ENCODE data around the gene SH3BP2. TPM values are rescaled to one million over a fixed set of nuclear protein-coding genes. Genes with fewer than 3 reads are reported as not detected.

Gene SH3BP2
- total RNA-seq, 2 experiments from 2014 or later: 10.9 to 31.6 TPM

- ChIA-PET CTCF (ENCODE audit: unreplicated experiment) (no interaction called here), POLR2A (no interaction called here)
- TF ChIP-seq, protein P1, sequence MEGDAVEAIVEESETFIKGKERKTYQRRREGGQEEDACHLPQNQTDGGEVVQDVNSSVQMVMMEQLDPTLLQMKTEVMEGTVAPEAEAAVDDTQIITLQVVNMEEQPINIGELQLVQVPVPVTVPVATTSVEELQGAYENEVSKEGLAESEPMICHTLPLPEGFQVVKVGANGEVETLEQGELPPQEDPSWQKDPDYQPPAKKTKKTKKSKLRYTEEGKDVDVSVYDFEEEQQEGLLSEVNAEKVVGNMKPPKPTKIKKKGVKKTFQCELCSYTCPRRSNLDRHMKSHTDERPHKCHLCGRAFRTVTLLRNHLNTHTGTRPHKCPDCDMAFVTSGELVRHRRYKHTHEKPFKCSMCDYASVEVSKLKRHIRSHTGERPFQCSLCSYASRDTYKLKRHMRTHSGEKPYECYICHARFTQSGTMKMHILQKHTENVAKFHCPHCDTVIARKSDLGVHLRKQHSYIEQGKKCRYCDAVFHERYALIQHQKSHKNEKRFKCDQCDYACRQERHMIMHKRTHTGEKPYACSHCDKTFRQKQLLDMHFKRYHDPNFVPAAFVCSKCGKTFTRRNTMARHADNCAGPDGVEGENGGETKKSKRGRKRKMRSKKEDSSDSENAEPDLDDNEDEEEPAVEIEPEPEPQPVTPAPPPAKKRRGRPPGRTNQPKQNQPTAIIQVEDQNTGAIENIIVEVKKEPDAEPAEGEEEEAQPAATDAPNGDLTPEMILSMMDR (conservative IDR thresholded peaks at IDR 0.05; ENCODE audit: low read length): no peak
- TF ChIP-seq EZH2phosphoT487 (IDR thresholded peaks at IDR 0.05; ENCODE audit: borderline replicate concordance, low read depth, low read length): no peak
- H3K79me2 ChIP-seq (ENCODE audit: insufficient read depth, low read depth, low read length): no peaks in the 10 kb centered on the region
- H3K36me3 ChIP-seq (ENCODE audit: insufficient read depth, low read length): no peaks in the 10 kb centered on the region
- no peaks in the 10 kb centered on the region for H3K9me3 ChIP-seq (ENCODE audit: low read length)
- DNase-seq (ENCODE audit: low spot score): no peak
- no TSS peak for BruUV-seq (replicated peaks)
- intact Hi-C loops (cut with micrococcal nuclease; ENCODE audit: unreplicated experiment): no loop called here
- H3K27ac ChIP-seq (ENCODE audit: low read depth, low read length, poor library complexity, severe bottlenecking): no peak overlapping the region
- no peak overlapping the region for H3K4me2 ChIP-seq (ENCODE audit: low read length)
- no peak overlapping the region for H2AFZ ChIP-seq (ENCODE audit: low read length)
- no peaks in the 10 kb centered on the region for H4K20me1 ChIP-seq (ENCODE audit: insufficient read depth, low read length)
- H3K4me1 ChIP-seq (ENCODE audit: insufficient read depth, low read length, poor library complexity, severe bottlenecking): peaks cover 40% of the 10 kb centered on the region
- H3K4me3 ChIP-seq (ENCODE audit: low read depth, low read length, poor library complexity, severe bottlenecking): no peak overlapping the region
- no peaks in the 10 kb centered on the region for H3K9me2 ChIP-seq (ENCODE audit: insufficient read depth, low read length)
Observed at GRCh38 chr4:2788532-2789103, 4.3 kb upstream of the SH3BP2 start.

DNA sequence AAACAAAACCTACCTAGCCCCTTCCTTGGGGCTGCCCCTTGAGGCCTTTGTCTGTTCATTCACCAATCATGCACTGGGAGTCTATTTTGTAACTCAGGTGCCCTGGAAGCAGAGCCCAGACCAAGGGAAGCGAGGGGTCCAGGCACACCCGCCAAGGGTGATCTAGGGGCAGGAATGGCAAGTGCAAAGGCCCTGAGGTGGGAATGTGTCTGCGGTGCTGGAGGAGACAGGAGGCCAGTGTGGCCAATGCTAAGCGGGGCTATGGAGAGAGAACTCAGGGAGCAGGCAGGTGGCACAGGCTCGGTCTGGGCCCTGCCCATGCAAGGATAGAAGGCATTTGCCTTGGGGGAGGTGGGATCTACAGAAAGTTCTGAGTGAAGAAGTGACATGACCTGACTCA, 3.5 kb upstream of the SH3BP2 start:
- Histone ChIP-seq H4K20me1 (ENCODE audit: insufficient read depth, low read length) (no peaks in the 10 kb centered on the region), H3K79me2 (ENCODE audit: insufficient read depth, low read depth, low read length) (no peaks in the 10 kb centered on the region), H3K4me1 (ENCODE audit: insufficient read depth, low read length, poor library complexity, severe bottlenecking) (peaks cover 40% of the 10 kb centered on the region), H3K27ac (ENCODE audit: low read depth, low read length, poor library complexity, severe bottlenecking) (no peak overlapping the region), H3K36me3 (ENCODE audit: insufficient read depth, low read length) (no peaks in the 10 kb centered on the region), H2AFZ (ENCODE audit: low read length) (no peak overlapping the region), H3K9me2 (ENCODE audit: insufficient read depth, low read length) (no peaks in the 10 kb centered on the region), H3K9me3 (ENCODE audit: low read length) (no peaks in the 10 kb centered on the region), H3K4me3 (ENCODE audit: low read depth, low read length, poor library complexity, severe bottlenecking) (no peak overlapping the region), H3K4me2 (ENCODE audit: low read length) (no peak overlapping the region)
- ChIA-PET POLR2A (no interaction called here), CTCF (ENCODE audit: unreplicated experiment) (no interaction called here)
- TF ChIP-seq, protein P1 (conservative IDR thresholded peaks at IDR 0.05; ENCODE audit: low read length): no peak
- TF ChIP-seq EZH2phosphoT487 (IDR thresholded peaks at IDR 0.05; ENCODE audit: borderline replicate concordance, low read depth, low read length): no peak
- DNase-seq (ENCODE audit: low spot score): no peak
- no TSS peak for BruUV-seq (replicated peaks)
- intact Hi-C loops (cut with micrococcal nuclease; ENCODE audit: unreplicated experiment): no loop called here

DNA sequence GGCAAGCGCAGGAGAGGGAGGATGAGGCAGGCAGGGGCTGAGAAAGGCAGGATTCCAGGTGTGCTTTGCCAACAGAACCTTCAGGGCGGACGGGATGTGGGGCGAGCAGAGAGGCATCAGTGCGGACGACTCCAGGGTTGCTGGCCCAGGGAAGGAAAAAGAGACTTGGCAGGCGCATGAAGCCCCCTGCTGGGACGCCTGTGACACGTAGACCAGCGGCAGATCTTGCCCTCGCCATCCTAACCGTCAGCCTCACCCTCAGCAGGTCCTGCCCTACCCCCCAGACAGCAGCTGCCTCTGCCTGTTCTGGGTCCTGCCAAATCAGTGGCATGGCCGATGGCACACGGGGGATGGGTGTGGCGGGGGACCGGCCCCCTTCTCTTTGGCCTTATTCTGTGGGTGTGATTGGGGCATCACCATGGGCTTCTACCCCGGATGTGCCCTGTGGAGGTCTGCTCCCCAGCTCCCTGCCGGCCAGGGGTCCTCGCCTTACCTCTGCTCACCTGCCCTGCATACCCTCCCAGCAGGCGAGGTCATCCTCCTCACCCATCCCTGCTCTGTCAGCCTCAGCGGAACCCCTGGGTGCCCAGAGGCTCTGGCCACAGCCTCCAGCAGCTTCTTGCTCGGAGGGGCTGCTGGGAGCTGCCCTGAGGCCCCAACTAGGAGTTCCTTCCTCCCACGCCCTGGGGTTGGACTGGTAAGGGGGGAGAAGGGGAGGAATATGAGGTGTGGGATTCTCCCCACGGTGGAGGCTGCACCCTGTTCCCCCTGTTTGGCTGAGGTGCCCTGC, 2.9 kb upstream of the SH3BP2 start:
- Histone ChIP-seq H3K4me2 (ENCODE audit: low read length) (no peak overlapping the region), H3K4me1 (ENCODE audit: insufficient read depth, low read length, poor library complexity, severe bottlenecking) (peaks cover 44% of the 10 kb centered on the region), H3K4me3 (ENCODE audit: low read depth, low read length, poor library complexity, severe bottlenecking) (no peak overlapping the region), H3K36me3 (ENCODE audit: insufficient read depth, low read length) (no peaks in the 10 kb centered on the region), H4K20me1 (ENCODE audit: insufficient read depth, low read length) (no peaks in the 10 kb centered on the region), H3K27ac (ENCODE audit: low read depth, low read length, poor library complexity, severe bottlenecking) (no peak overlapping the region), H3K79me2 (ENCODE audit: insufficient read depth, low read depth, low read length) (no peaks in the 10 kb centered on the region), H2AFZ (ENCODE audit: low read length) (no peak overlapping the region), H3K9me2 (ENCODE audit: insufficient read depth, low read length) (no peaks in the 10 kb centered on the region), H3K9me3 (ENCODE audit: low read length) (no peaks in the 10 kb centered on the region)
- CTCF ChIA-PET (ENCODE audit: unreplicated experiment): interaction anchor here (0.6 kb wide), 2 partner anchors 14 to 367 kb away, joined by 3 read pairs; no protein-coding TSS in a partner anchor
- no peak for DNase-seq (ENCODE audit: low spot score)
- intact Hi-C loops (cut with micrococcal nuclease; ENCODE audit: unreplicated experiment): no loop called here
- no TSS peak for BruUV-seq (replicated peaks)
- no peak for TF ChIP-seq EZH2phosphoT487 (IDR thresholded peaks at IDR 0.05; ENCODE audit: borderline replicate concordance, low read depth, low read length)
- TF ChIP-seq, protein P1 (conservative IDR thresholded peaks at IDR 0.05; ENCODE audit: low read length): no peak
- POLR2A ChIA-PET: interaction anchor here (0.5 kb wide), 1 partner anchor 21 kb away, joined by 3 read pairs; no protein-coding TSS in a partner anchor

All from OCI-LY7 (cell line).